ENCODE results near the gene GOLGA6L9. TPM values are rescaled to one million over a fixed set of nuclear protein-coding genes. Genes with fewer than 3 reads are reported as not detected.
A peak's percentile ranks its signal among the peaks of the same experiment; 100 is the strongest.
"Not testable (repeated sequence)": the region's sequence is repeated elsewhere in the genome, so short reads cannot be mapped to it uniquely, and the experiment has no call there.

GOLGA6L9 gene
- total RNA-seq, 1 experiment from 2014 or later, result 3.9 TPM

DNA sequence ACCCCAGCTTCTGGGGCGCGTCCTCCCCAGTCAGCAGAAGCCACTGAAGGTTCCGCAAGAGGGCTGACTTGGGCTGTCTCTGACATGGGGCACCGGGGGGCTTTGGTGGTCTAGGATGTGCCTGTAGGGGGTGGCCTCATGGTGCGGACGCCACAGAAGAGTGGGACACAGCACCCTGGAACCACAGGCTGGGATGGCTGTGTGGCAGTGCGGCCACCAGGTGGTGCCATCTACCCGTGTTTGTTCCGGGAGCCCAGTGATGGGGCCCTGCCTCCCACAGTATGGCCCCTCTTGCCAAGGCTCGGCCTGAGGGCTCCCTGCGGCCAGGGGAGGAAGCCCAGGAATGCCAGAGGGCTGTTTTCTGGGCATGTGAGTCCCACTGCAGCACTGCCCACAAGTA is 38.6 kb downstream of the GOLGA6L9 start:
- not testable (repeated sequence) for H3K4me3 Mint-ChIP-seq

DNA sequence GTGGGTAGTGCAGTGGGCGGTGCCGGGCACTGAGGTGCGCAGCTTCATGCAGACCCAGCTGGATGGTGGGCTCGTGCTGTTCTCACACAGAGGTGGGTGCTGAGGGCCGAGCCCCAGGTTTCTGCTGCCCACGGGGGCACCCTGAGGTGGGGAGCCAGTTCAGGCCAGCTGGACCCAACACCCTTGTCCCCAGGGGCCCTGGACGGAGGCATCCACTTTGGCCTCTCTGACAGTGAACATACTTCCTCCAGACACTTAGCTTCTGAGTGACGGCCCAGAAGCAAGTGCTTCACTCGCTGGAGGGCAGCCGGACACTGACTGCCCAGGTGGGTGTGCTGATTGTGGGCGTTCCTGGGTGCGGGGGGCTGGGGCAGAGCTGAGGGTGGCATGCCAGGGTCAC is 39.8 kb downstream of the GOLGA6L9 start:
- H2BK20ac ChIP-seq (ENCODE audit: low read depth, low read length, poor library complexity, severe bottlenecking); H4K20me1 ChIP-seq (ENCODE audit: control insufficient read depth, insufficient read depth, insufficient read length); H2BK12ac ChIP-seq (ENCODE audit: insufficient read length, low read depth, low read length); H3K9me3 Mint-ChIP-seq; H2AK5ac ChIP-seq (ENCODE audit: insufficient read length, low read length); H3K9me3 ChIP-seq (ENCODE audit: control insufficient read depth, low read depth, low read length); H3K56ac ChIP-seq (ENCODE audit: insufficient read length, low read depth, low read length); H3K4ac ChIP-seq (ENCODE audit: low read depth, low read length); H4K91ac ChIP-seq (ENCODE audit: insufficient read length, low read depth, low read length); H3K23me2 ChIP-seq (ENCODE audit: insufficient read length, low read depth, low read length, poor library complexity, severe bottlenecking); DNase-seq; H2AFZ ChIP-seq (ENCODE audit: low read length); H3K4me1 ChIP-seq (ENCODE audit: insufficient read depth, low read length); H3T11ph ChIP-seq (ENCODE audit: low read length); H2BK5ac ChIP-seq (ENCODE audit: insufficient read length, low read length); H4K8ac ChIP-seq (replicated peaks; ENCODE audit: insufficient read length, low read depth, low read length); H3K27ac Mint-ChIP-seq; H3K27me3 Mint-ChIP-seq (ENCODE audit: low read depth); H3K27me3 ChIP-seq (ENCODE audit: insufficient read depth, low read length); H3K79me2 ChIP-seq (ENCODE audit: insufficient read depth, low read length); H2BK15ac ChIP-seq (ENCODE audit: low read depth, low read length); H3K18ac ChIP-seq (ENCODE audit: insufficient read length, low read depth, low read length); H3K36me3 Mint-ChIP-seq (ENCODE audit: insufficient read depth in 1 of 3, low read depth in 3 of 3); H4K5ac ChIP-seq (ENCODE audit: insufficient read length, low read depth, low read length); H3K4me3 Mint-ChIP-seq; H3K27ac ChIP-seq (ENCODE audit: insufficient read length, low read depth, low read length); H3K23ac ChIP-seq (ENCODE audit: insufficient read length, low read depth, low read length); H3K9ac ChIP-seq (ENCODE audit: extremely low read depth, insufficient read length, low read length); H3K4me1 Mint-ChIP-seq; H3K14ac ChIP-seq (ENCODE audit: insufficient read depth, low read length); H3K4me2 ChIP-seq (ENCODE audit: insufficient read depth, insufficient read length, low read length); H2BK120ac ChIP-seq (ENCODE audit: low read depth, low read length, poor library complexity, severe bottlenecking); H3K79me1 ChIP-seq (ENCODE audit: insufficient read depth, low read depth, low read length, poor library complexity, severe bottlenecking): not testable (repeated sequence)
- no CpG with 5 or more reads among the region's 12 CpGs for WGBS (ENCODE audit: extremely low coverage, insufficient read length, low lambda C conversion rate)

More for the DNA sequence above, 38.6 kb downstream of the GOLGA6L9 start:
- not testable (repeated sequence) for H3K23ac ChIP-seq (ENCODE audit: insufficient read length, low read depth, low read length); H2BK20ac ChIP-seq (ENCODE audit: low read depth, low read length, poor library complexity, severe bottlenecking); H2AFZ ChIP-seq (ENCODE audit: low read length); H3K27me3 Mint-ChIP-seq (ENCODE audit: low read depth); H4K8ac ChIP-seq (replicated peaks; ENCODE audit: insufficient read length, low read depth, low read length); H3K4me2 ChIP-seq (ENCODE audit: insufficient read depth, insufficient read length, low read length); H4K5ac ChIP-seq (ENCODE audit: insufficient read length, low read depth, low read length); H2BK5ac ChIP-seq (ENCODE audit: insufficient read length, low read length); H3K36me3 Mint-ChIP-seq (ENCODE audit: insufficient read depth in 1 of 3, low read depth in 3 of 3); H3K9ac ChIP-seq (ENCODE audit: extremely low read depth, insufficient read length, low read length); H3K79me1 ChIP-seq (ENCODE audit: insufficient read depth, low read depth, low read length, poor library complexity, severe bottlenecking); H4K91ac ChIP-seq (ENCODE audit: insufficient read length, low read depth, low read length); H3T11ph ChIP-seq (ENCODE audit: low read length); DNase-seq; H3K79me2 ChIP-seq (ENCODE audit: insufficient read depth, low read length); H3K23me2 ChIP-seq (ENCODE audit: insufficient read length, low read depth, low read length, poor library complexity, severe bottlenecking); H3K4me1 Mint-ChIP-seq; H2BK15ac ChIP-seq (ENCODE audit: low read depth, low read length); H2AK5ac ChIP-seq (ENCODE audit: insufficient read length, low read length); H3K27ac Mint-ChIP-seq; H3K18ac ChIP-seq (ENCODE audit: insufficient read length, low read depth, low read length); H3K14ac ChIP-seq (ENCODE audit: insufficient read depth, low read length); H3K9me3 Mint-ChIP-seq; H3K9me3 ChIP-seq (ENCODE audit: control insufficient read depth, low read depth, low read length); H2BK12ac ChIP-seq (ENCODE audit: insufficient read length, low read depth, low read length); H4K20me1 ChIP-seq (ENCODE audit: control insufficient read depth, insufficient read depth, insufficient read length); H3K27ac ChIP-seq (ENCODE audit: insufficient read length, low read depth, low read length); H3K56ac ChIP-seq (ENCODE audit: insufficient read length, low read depth, low read length); H2BK120ac ChIP-seq (ENCODE audit: low read depth, low read length, poor library complexity, severe bottlenecking); H3K4me1 ChIP-seq (ENCODE audit: insufficient read depth, low read length); H3K27me3 ChIP-seq (ENCODE audit: insufficient read depth, low read length); H3K4ac ChIP-seq (ENCODE audit: low read depth, low read length)
- no CpG with 5 or more reads among the region's 11 CpGs for WGBS (ENCODE audit: extremely low coverage, insufficient read length, low lambda C conversion rate)
- peak; percentile 42 for TF ChIP-seq CTCF (conservative IDR thresholded peaks at IDR 0.05)

Measured in H9 (cell line).